HCT116 (cell line): ENCODE data around the gene FES. TPM values are rescaled to one million over a fixed set of nuclear protein-coding genes. Genes with fewer than 3 reads are reported as not detected.
"Not testable (repeated sequence)": the region's sequence is repeated elsewhere in the genome, so short reads cannot be mapped to it uniquely, and the experiment has no call there.

Source experiments
- ATAC-seq: fragments of 200-7000 bp; cut with Tn5 transposase; 2 replicates; pipeline ENCODE4 v1.9.1; 2020; ENCODE audit warnings: mild to moderate bottlenecking, moderate library complexity
- BruUV-seq: library from RNA; stranded (reverse); fragments of 400-500 nt; replicated peaks from 2 replicates; lab custom pipeline; 2021; lab: Mats Ljungman, UMichigan
- CTCF ChIA-PET: fragments of 300-600 bp; sonication (Branson Sonifier 250); formaldehyde crosslinking; loops from one replicate; lab custom pipeline; 2021; ENCODE audit warnings: antibody characterized with exemption; lab: Charles Lee
- POLR2A ChIA-PET: fragments of 300-600, 350-600 bp; sonication (Branson Sonifier 250); formaldehyde crosslinking; loops from one replicate; lab custom pipeline; 2021; ENCODE audit warnings: antibody characterized with exemption; lab: Charles Lee
- RAD21 ChIA-PET, 2 experiments: fragments of 300-600 bp; sonication (Branson Sonifier 250); formaldehyde crosslinking; loops; one replicate each; lab custom pipeline; 2023; ENCODE audit warnings: low total read pairs in 2 of 2; ENCODE audit not compliant: uncharacterized antibody in 2 of 2, unreplicated experiment in 2 of 2, low non-redundant PET in 1 of 2; lab: Charles Lee
- DNase-seq: peaks from one replicate; pipeline ENCODE4 v3.0.0-alpha.2; 2010; ENCODE audit warnings: low read depth, low spot score
- H2AFZ ChIP-seq: fragments of 200-600 bp; shearing (Covaris generic), sonication (generic); 2 replicates; pipeline ENCODE4 v1.6.1; 2017; ENCODE audit warnings: low read depth, mixed run types, mixed read lengths, antibody characterized with exemption, low read length; ENCODE audit not compliant: poor library complexity, severe bottlenecking
- H3K27ac ChIP-seq: 2 replicates; pipeline ENCODE4 v1.5.1; 2012; ENCODE audit warnings: low read depth, low read length
- H3K27me3 ChIP-seq: fragments of 200-600 bp; sonication (generic); 2 replicates; pipeline ENCODE4 v1.6.1; 2016; ENCODE audit warnings: mixed run types, low read length, mixed read lengths; ENCODE audit not compliant: insufficient read depth
- H3K36me3 ChIP-seq, 2 experiments: fragments of 200-500 bp in 1 of 2; fragments of 200-600 bp in 1 of 2; sonication (Bioruptor generic) in 1 of 2; sonication (generic) in 1 of 2; 2 replicates each; pipeline versions ENCODE4 v1.5.1 to v1.6.1; 2014 to 2016; ENCODE audit warnings: low read length in 2 of 2, inconsistent platforms in 1 of 2, mixed read lengths in 1 of 2, mixed run types in 1 of 2; ENCODE audit not compliant: insufficient read depth in 2 of 2, control insufficient read depth in 1 of 2
- H3K4me1 ChIP-seq, 2 experiments: fragments of 200-600 bp in 1 of 2; sonication (generic) in 1 of 2; 2 replicates each; pipeline versions ENCODE4 v1.5.1 to v1.6.1; 2012 to 2017; ENCODE audit warnings: low read length in 2 of 2, inconsistent platforms in 1 of 2, mild to moderate bottlenecking in 1 of 2, mixed read lengths in 1 of 2, mixed run types in 1 of 2, moderate library complexity in 1 of 2; ENCODE audit not compliant: insufficient read depth in 2 of 2, control insufficient read depth in 1 of 2
- H3K4me2 ChIP-seq: fragments of 200-600 bp; sonication (generic); 2 replicates; pipeline ENCODE4 v1.6.1; 2017; ENCODE audit warnings: mixed run types, low read length, mixed read lengths
- H3K4me3 ChIP-seq, 2 experiments: fragments of 200-600 bp in 1 of 2; sonication (generic) in 1 of 2; replicated peaks in 1 of 2; 2 replicates each; pipeline ENCODE4 v1.5.1; 2011 to 2016; ENCODE audit warnings: low read length in 2 of 2, control low read depth in 1 of 2, low read depth in 1 of 2, mild to moderate bottlenecking in 1 of 2, mixed read lengths in 1 of 2, mixed run types in 1 of 2
- H3K79me2 ChIP-seq: fragments of 200-600 bp; sonication (generic); 2 replicates; pipeline ENCODE4 v1.6.1; 2017; ENCODE audit warnings: mild to moderate bottlenecking, mixed run types, low read length, moderate library complexity, mixed read lengths; ENCODE audit not compliant: insufficient read depth
- H3K9ac ChIP-seq: fragments of 200-600 bp; sonication (generic); 2 replicates; pipeline ENCODE4 v1.6.1; 2016; ENCODE audit warnings: low read length, mixed read lengths
- H3K9me2 ChIP-seq: fragments of 200-600 bp; sonication (generic), shearing (Covaris generic); 2 replicates; pipeline ENCODE4 v1.6.1; 2017; ENCODE audit warnings: mixed run types, mild to moderate bottlenecking, moderate library complexity; ENCODE audit not compliant: insufficient read depth
- H3K9me3 ChIP-seq, 2 experiments: fragments of 200-500 bp in 1 of 2; fragments of 200-600 bp in 1 of 2; sonication (Bioruptor generic) in 1 of 2; sonication (generic) in 1 of 2; 2 replicates each; pipeline ENCODE4 v1.6.1; 2014 to 2017; ENCODE audit warnings: low read length in 2 of 2, mixed read lengths in 2 of 2, inconsistent platforms in 1 of 2, low read depth in 1 of 2, mild to moderate bottlenecking in 1 of 2, mixed run types in 1 of 2, moderate library complexity in 1 of 2; ENCODE audit not compliant: control insufficient read depth in 1 of 2, insufficient read depth in 1 of 2
- H4K20me1 ChIP-seq: fragments of 200-600 bp; sonication (generic), shearing (Covaris generic); 2 replicates; pipeline ENCODE4 v1.6.1; 2017; ENCODE audit warnings: mixed run types, mild to moderate bottlenecking, moderate library complexity; ENCODE audit not compliant: insufficient read depth
- ATF3 ChIP-seq: IDR thresholded peaks from 2 replicates; pipeline ENCODE4 v1.6.1; 2012
- CBX3 ChIP-seq: IDR thresholded peaks from 2 replicates; pipeline ENCODE4 v1.6.1; 2012; ENCODE audit warnings: low read depth
- CEBPB ChIP-seq: IDR thresholded peaks from 2 replicates; pipeline ENCODE4 v1.6.1; 2012; ENCODE audit warnings: low read depth
- EZH2 ChIP-seq: fragments of 200-600 bp; sonication (generic); IDR thresholded peaks from 2 replicates; pipeline ENCODE4 v1.6.1; 2017; ENCODE audit warnings: antibody characterized with exemption, mixed run types
- FOSL1 ChIP-seq: IDR thresholded peaks from 2 replicates; pipeline ENCODE4 v1.6.1; 2012; ENCODE audit warnings: low read depth
- JUND ChIP-seq: IDR thresholded peaks from 2 replicates; pipeline ENCODE4 v1.6.1; 2012
- MAX ChIP-seq: IDR thresholded peaks from 2 replicates; pipeline ENCODE4 v1.6.1; 2012
- POLR2AphosphoS5 ChIP-seq: IDR thresholded peaks from 2 replicates; pipeline ENCODE4 v1.6.1; 2011; ENCODE audit warnings: mild to moderate bottlenecking, low read depth, low read length, moderate library complexity
- RAD21 ChIP-seq: IDR thresholded peaks from 2 replicates; pipeline ENCODE4 v1.6.1; 2012; ENCODE audit warnings: low read depth, mild to moderate bottlenecking
- SIN3A ChIP-seq: IDR thresholded peaks from 2 replicates; pipeline ENCODE4 v1.6.1; 2012; ENCODE audit warnings: low read depth
- SRF ChIP-seq: IDR thresholded peaks from 2 replicates; pipeline ENCODE4 v1.6.1; 2012; ENCODE audit warnings: low read depth
- TCF7L2 ChIP-seq: IDR thresholded peaks from 2 replicates; pipeline ENCODE4 v1.7.0; 2011; ENCODE audit warnings: borderline replicate concordance, inconsistent platforms; ENCODE audit not compliant: insufficient read depth, insufficient read length; ENCODE audit errors: extremely low read depth
- YY1 ChIP-seq: IDR thresholded peaks from 2 replicates; pipeline ENCODE4 v1.6.1; 2011; ENCODE audit warnings: low read length, low read depth, moderate library complexity, mild to moderate bottlenecking; ENCODE audit not compliant: insufficient replicate concordance; ENCODE audit errors: extremely low read depth
- ZFX ChIP-seq: fragments of 450-650 bp; IDR thresholded peaks from 2 replicates; pipeline ENCODE4 v1.6.1; 2017
- ZNF274 ChIP-seq: fragments of 200-500 bp; sonication (Bioruptor generic); IDR thresholded peaks from 2 replicates; pipeline ENCODE4 v1.6.1; 2014; ENCODE audit warnings: mild to moderate bottlenecking, low read depth, low read length, inconsistent platforms
- intact Hi-C: fragments of 100-400 bp; cut with micrococcal nuclease; formaldehyde crosslinking; loops from 2 replicates; pipeline ENCODE4 v1.10.0; 2022
- total RNA-seq: library from RNA; stranded (reverse); gene quantifications from one replicate; pipeline ENCODE4 v1.2.1, GENCODE V29; 2021; ENCODE audit not compliant: unreplicated experiment

Gene FES
- total RNA-seq, 1 experiment from 2014 or later, result 5.3 TPM

DNA sequence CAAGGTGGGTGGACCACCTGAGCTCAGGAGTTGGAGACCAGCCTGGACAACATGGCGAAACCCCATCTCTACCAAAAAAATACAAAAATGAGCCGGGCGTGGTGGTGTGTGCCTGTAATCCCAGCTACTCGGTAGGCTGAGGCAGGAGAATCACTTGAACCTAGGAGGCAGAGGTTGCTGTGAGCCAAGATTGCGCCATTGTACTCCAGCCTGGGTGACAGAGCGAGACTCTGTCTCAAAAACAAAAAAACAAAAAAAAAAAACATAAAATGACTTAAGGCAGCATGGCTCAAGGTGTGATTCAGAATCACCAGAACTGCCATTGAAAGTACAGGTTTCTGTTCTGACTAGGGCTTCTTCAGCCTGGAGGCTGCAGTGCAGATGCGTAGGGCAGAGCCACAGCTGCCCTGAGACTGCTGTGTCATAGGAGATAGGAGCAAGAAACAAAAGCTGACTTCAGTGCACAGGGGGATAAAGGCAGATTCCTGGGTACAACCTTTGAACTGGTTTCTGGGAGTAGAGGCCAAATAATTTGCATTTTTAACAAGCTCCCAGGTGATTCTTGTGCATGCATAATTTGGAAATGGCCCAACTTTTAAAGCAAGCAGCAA, 38.5 kb downstream of the FES start:
- BruUV-seq, H3K9me2 ChIP-seq, H3K79me2 ChIP-seq, H3K4me3 ChIP-seq, RAD21 ChIA-PET, ATAC-seq, H3K9ac ChIP-seq, H3K36me3 ChIP-seq, H3K4me1 ChIP-seq, DNase-seq, H2AFZ ChIP-seq, H3K9me3 ChIP-seq, H3K27me3 ChIP-seq, intact Hi-C loops, H4K20me1 ChIP-seq, H3K27ac ChIP-seq, H3K4me2 ChIP-seq: not testable (repeated sequence)
- ChIA-PET CTCF (interaction anchor here (0.6 to 1.6 kb wide), 2 partner anchors 9 to 130 kb away, joined by 3 to 6 read pairs; partner anchors contain the start of gene HDDC3), POLR2A (interaction anchor here (0.7 to 1.1 kb wide), 2 partner anchors 9 to 634 kb away, joined by 3 read pairs; no protein-coding TSS in a partner anchor)

GRCh38 chr15:90924375-90924774, 40.1 kb downstream of the FES start:
- Histone ChIP-seq H4K20me1 (no peaks in the 10 kb centered on the region), H3K4me3 (no peak overlapping the region), H3K79me2 (no peaks in the 10 kb centered on the region), H3K36me3 (no peaks in the 10 kb centered on the region; a peak in 2 of 4 replicates), H3K27ac (no peak overlapping the region), H3K27me3 (no peaks in the 10 kb centered on the region), H2AFZ (no peak overlapping the region), H3K9ac (no peak overlapping the region), H3K9me3 (no peaks in the 10 kb centered on the region), H3K4me2 (no peak overlapping the region), H3K4me1 (peaks cover 4 to 5% of the 10 kb centered on the region in 2 experiments; a peak in 2 of 4 replicates), H3K9me2 (no peaks in the 10 kb centered on the region)
- CTCF ChIA-PET, result interaction anchor here (1.6 kb wide), 1 partner anchor 8 kb away, joined by 6 read pairs; the partner anchor contains the start of gene HDDC3
- ATAC-seq (no peak), DNase-seq (no peak)
- TF ChIP-seq MAX, result no peak
- TF ChIP-seq EZH2, result no peak
- no peak for TF ChIP-seq RAD21
- no peak for TF ChIP-seq YY1
- no peak for TF ChIP-seq TCF7L2
- TF ChIP-seq CEBPB, result no peak
- no peak for TF ChIP-seq JUND
- TF ChIP-seq ATF3, result no peak
- no peak for TF ChIP-seq ZFX
- no peak for TF ChIP-seq ZNF274
- TF ChIP-seq CBX3, result no peak
- TF ChIP-seq SRF, result no peak
- no peak for TF ChIP-seq POLR2AphosphoS5
- TF ChIP-seq SIN3A, result no peak
- TF ChIP-seq FOSL1, result no peak
- POLR2A ChIA-PET, result no interaction called here
- no TSS peak for BruUV-seq
- RAD21 ChIA-PET, result no interaction called here
- intact Hi-C loops, result no loop called here

- H3K27me3 ChIP-seq, H3K27ac ChIP-seq, H3K36me3 ChIP-seq, ATAC-seq, H3K9ac ChIP-seq, H3K4me2 ChIP-seq, H2AFZ ChIP-seq, H4K20me1 ChIP-seq, H3K79me2 ChIP-seq, H3K4me3 ChIP-seq, H3K9me2 ChIP-seq, DNase-seq, BruUV-seq, RAD21 ChIA-PET, intact Hi-C loops, H3K9me3 ChIP-seq: not testable (repeated sequence)
- peaks cover 13 to 20% of the 10 kb centered on the region in 2 experiments; a peak in 3 of 4 replicates for H3K4me1 ChIP-seq
- ChIA-PET POLR2A (interaction anchor here (1.1 kb wide), 1 partner anchor 23 kb away, joined by 4 read pairs; the partner anchor contains the start of gene MAN2A2), CTCF (interaction anchor here (1.8 kb wide), 1 partner anchor 8 kb away, joined by 6 read pairs; the partner anchor contains the start of gene UNC45A)
Observed at GRCh38 chr15:90926766-90927165, 42.5 kb downstream of the FES start.
